Nucleus accumbens (tissue), 56 donors: ENCODE measurements around the gene PRPF38B.
"Not testable (repeated sequence)": the region's sequence is repeated elsewhere in the genome, so short reads cannot be mapped to it uniquely, and the experiment has no call there.

ENCODE experiments used
- DNase-seq, 56 donors: peaks; one replicate each; lab custom pipeline; 2025; lab: John Stamatoyannopoulos, UW

PRPF38B gene, protein sequence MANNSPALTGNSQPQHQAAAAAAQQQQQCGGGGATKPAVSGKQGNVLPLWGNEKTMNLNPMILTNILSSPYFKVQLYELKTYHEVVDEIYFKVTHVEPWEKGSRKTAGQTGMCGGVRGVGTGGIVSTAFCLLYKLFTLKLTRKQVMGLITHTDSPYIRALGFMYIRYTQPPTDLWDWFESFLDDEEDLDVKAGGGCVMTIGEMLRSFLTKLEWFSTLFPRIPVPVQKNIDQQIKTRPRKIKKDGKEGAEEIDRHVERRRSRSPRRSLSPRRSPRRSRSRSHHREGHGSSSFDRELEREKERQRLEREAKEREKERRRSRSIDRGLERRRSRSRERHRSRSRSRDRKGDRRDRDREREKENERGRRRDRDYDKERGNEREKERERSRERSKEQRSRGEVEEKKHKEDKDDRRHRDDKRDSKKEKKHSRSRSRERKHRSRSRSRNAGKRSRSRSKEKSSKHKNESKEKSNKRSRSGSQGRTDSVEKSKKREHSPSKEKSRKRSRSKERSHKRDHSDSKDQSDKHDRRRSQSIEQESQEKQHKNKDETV

DNA sequence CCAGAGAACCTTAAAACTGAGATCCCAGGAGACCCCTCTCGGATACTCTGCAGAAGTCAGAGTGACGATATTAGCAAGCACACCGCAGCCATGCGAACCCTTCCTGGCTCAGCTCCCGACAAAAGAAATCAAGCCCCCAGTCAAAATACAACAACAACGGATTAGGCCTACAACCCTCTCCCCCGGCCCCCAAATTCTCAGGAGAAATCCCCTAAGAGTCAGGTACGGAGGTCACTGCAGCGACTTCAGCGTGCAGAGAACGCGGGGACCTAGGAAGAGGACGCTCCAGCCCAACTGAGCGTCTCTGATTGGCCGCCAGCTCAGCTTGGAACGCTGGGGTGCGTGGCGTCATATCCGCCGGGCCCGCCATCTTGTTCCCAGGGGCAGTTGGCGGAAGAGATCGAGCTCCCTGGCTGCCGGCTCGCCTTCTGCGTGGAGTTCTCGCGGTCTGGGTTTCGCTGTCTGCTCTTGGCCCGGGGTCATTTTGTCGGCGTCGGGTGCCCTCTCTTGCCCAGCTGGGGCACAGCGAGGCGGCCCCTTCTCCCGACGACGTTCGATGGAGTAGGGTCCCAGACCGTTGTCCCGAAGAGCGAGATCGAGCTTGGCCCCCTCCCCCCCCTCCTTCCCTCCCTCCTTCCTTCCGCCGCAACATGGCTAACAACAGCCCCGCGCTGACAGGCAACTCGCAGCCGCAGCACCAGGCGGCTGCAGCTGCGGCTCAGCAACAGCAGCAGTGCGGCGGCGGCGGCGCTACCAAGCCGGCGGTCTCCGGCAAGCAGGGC lies at the start of gene PRPF38B:
TSS of gene PRPF38B (plus strand) at position 369 of the 782 bp plus-strand sequence. CDS start at position 651, 282 bp downstream.
- DNase-seq, result peak; percentile 46 to 98 (median 93)

- DNase-seq, result peak in 16 of 56 donors; percentile 2 to 69 (median 10)
These were observed 48.4 kb upstream of the PRPF38B start for GRCh38 chr1:108643492-108644335.

GRCh38 chr1:108644984-108645383 lies 47.1 kb upstream of the PRPF38B start:
- no peak for DNase-seq

GRCh38 chr1:108645564-108646184 lies 46.4 kb upstream of the PRPF38B start:
- no peak for DNase-seq

DNA sequence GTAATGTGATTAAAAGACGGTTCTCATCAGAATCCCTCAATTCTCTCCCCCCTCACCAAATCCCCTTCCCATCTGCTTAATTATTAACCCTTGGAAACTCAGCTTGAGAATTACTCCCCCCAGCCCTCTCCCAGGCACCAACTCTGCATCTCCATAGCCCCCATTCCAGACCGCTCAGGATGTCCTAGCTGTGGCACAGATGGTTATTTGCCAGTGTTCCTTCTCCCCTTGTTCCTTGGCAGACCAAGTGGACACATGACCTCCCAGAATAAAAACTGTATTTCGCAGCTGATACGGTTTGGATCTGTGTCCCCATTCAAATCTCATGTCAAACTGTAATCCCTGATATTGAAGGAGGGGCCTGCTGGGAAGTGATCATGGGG lies 45.9 kb upstream of the PRPF38B start:
- DNase-seq, result no peak

DNA sequence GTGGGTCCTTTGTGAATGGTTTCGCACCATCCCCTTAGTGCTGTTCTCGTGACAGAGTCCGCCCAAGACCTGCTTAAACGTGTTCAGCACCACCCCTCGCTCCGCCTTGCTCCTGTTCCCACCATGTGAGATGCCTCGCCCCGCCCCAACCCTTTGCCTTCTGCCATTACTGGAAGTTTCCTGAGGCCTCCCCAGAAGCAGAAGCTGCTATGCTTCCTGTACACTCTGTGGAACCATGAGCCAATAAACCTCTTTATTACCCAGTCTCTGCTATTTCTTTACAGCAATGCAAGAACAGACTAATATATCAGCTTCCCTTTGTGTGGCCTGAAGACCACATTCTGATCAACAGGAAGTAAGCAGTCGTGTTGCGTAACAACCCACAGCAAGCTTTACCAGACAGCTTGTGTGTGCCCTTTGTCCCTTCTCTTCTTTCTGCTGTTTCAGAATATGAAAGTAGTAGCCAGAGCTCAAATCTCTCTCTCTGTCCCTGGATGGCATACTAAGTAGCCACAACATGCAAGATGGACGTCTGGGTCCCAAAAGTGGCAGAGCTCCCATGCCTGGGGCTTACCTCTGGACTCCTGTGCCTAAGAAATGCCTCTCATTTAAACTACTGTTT lies 45.4 kb upstream of the PRPF38B start:
- DNase-seq, result peak in 33 of 56 donors; percentile 4 to 69 (median 28)

GRCh38 chr1:108653431-108654105 lies 38.5 kb upstream of the PRPF38B start:
- DNase-seq, result no peak

GRCh38 chr1:108657356-108658080 lies 34.6 kb upstream of the PRPF38B start:
- no peak for DNase-seq

DNA sequence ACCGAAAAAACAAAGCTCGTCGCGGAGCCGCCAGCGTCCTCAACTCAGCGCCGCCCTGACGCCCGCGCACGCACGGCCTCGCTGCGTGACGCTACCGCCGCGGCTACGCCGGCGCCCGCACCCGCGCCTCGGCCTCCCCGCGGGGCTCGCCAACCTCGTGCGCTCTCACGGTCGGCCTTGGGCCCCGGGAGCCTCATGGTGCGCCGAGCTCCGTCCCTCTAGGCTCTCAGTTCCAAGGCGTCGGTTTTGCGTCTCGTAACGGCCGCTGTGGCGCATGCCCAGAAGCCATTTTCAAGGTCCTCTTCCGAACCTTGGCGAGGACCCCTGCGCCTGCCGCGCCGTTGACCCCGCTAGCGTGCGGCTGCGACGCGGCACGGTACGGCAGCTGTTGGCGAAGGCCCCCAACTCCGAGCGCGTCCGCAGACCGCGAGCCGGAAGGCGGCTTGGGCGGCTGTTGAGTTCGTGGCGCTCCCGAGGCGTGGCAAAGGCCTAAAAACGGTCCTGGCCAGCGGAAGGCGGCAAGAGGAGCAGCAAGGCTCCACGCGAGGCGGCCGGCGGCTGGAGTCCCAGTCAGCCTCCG lies 31.0 kb upstream of the PRPF38B start, which contains the start of gene HENMT1:
TSS of gene HENMT1 (minus strand) at position 64 of the 580 bp plus-strand sequence. CDS start 1,209 bp downstream, outside the sequence.
- DNase-seq, result peak in 50 of 56 donors; percentile 12 to 81 (median 54)

GRCh38 chr1:108663074-108663473 lies 29.0 kb upstream of the PRPF38B start:
- DNase-seq, result no peak

DNA sequence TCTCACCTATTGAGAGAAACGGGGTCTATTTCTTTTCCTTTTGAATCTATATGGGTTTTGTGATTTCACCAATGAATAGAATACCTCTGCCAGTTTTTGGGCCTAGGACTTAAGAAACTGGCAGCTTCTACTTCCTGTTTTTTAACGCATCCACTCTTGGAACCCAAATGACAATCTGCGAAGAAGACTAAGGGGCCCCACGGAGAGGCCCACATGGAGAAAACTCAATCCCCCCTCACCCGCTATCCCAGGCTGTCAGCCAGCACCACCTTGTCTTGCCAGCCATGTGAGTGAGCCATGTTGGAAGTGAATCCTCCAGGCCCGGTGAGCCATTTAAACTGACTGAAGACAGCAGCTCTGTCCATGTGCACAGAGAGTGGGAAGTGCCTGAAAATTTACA lies 27.6 kb upstream of the PRPF38B start:
- DNase-seq, result no peak

GRCh38 chr1:108665067-108665466 lies 27.0 kb upstream of the PRPF38B start:
- no peak for DNase-seq

DNA sequence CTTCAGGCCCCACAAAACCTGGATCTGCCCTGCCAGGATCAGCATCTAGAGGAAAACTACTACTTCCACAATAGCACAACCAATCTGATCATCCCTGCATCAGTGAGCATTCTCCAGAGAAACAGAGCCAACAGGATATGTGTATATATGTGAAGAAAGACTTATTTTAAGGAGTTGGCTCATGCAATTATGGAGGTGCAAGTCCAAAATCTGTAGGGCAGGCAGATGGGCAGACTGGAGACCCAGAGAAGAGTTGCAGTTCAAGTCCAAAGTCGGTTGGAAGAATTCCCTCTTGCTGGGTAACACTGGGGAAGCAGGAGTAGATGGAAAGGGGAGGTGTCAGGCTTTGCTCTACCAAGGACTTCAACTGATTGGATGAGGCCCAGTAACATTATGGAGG lies 26.3 kb upstream of the PRPF38B start:
- DNase-seq, result no peak

DNA sequence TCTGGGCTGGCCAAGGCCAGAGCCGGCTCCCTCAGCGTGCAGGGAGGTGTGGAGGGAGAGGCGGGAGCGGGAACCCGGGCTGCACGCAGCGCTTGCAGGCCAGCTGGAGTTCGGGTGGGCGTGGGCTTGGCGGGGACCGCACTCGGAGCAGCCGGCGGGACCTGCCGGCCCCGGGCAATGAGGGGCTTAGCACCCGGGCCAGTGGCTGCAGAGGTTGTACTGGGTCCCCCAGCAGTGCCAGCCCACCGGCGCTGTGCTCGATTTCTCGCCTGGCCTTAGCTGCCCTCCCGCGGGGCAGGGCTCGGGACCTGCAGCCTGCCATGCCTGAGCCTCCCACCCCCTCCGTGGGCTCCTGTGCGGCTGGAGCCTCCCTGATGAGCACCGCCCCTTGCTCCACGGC lies 24.7 kb upstream of the PRPF38B start:
- DNase-seq, result not testable (repeated sequence)

GRCh38 chr1:108668777-108669176 lies 23.3 kb upstream of the PRPF38B start:
- no peak for DNase-seq

DNA sequence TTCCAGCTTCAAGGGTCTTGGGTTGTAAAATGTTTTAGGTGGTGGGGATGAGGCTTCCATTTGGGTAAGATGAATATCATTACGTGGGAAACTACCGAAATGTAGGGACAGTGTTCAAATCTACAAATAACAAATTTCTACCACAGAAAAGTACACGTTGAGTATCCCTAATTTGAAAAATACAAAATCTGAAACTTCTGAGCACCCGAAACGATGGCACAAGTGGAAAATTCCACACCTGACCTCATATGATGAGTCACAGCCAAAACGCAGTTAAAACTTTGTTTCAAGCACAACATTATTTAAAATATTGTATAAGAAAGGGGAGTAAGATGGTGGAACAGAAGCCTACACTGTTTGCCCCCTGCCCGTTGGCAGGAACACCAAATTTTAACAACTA lies 22.4 kb upstream of the PRPF38B start:
- no peak for DNase-seq

GRCh38 chr1:108670131-108670773 lies 21.9 kb upstream of the PRPF38B start:
- no peak for DNase-seq
